PFSK-1 (cell line): ENCODE results near the gene TRAK1.

Experiments used
- FOXP2 ChIP-seq: optimal IDR thresholded peaks from 2 replicates; pipeline ENCODE3; 2011; ENCODE audit warnings: borderline replicate concordance, control low read depth, inconsistent platforms; ENCODE audit not compliant: insufficient read depth; ENCODE audit errors: extremely low read length, extremely low read depth
- POLR2AphosphoS5 ChIP-seq: IDR thresholded peaks from 2 replicates; pipeline ENCODE4 v1.6.1; 2012; ENCODE audit warnings: low read depth, mild to moderate bottlenecking, control low read depth, low read length, moderate library complexity
- REST ChIP-seq, 2 experiments: IDR thresholded peaks; 2 replicates each; pipeline versions ENCODE4 v1.6.1 to v1.8.0; 2011 to 2012; ENCODE audit warnings: low read depth in 2 of 2, low read length in 2 of 2, control low read depth in 1 of 2, inconsistent platforms in 1 of 2, mild to moderate bottlenecking in 1 of 2, moderate library complexity in 1 of 2; ENCODE audit not compliant: insufficient read depth in 1 of 2
- SIN3A ChIP-seq: IDR thresholded peaks from 2 replicates; pipeline ENCODE4 v1.6.1; 2012; ENCODE audit warnings: mild to moderate bottlenecking, low read length, moderate library complexity, borderline replicate concordance; ENCODE audit not compliant: insufficient read depth
- TAF1 ChIP-seq: IDR thresholded peaks from 2 replicates; pipeline ENCODE4 v1.6.1; 2012; ENCODE audit warnings: low read length, control low read depth, borderline replicate concordance; ENCODE audit not compliant: insufficient read depth

Gene TRAK1

DNA sequence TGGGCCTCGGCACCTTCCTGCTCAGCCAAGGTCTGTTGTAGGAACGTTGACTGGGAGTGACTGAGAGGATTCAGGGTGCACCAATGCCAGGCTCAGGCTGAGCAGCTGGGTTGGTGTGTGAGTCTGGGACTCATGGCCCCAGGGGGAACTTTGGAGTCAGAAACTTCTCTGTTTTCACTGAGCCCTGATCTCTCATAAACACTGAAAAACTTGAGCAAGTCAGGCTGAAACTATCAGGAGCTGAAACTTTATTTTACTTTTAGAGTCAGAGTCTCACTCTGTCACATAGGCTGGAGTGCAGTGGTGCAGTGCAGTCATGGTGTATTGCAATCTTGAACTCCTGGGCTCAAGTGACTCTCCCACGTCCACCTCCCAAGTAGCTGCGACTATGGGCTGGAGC is 3.0 kb downstream of the TRAK1 start:
- no peak for TF ChIP-seq TAF1
- TF ChIP-seq SIN3A: no peak
- no peak for TF ChIP-seq POLR2AphosphoS5
- TF ChIP-seq REST (IDR thresholded peaks at IDR 0.05; ENCODE audit: insufficient read depth in 1 of 2, low read depth in 2 of 2, low read length in 2 of 2): no peak
- TF ChIP-seq FOXP2: no peak

DNA sequence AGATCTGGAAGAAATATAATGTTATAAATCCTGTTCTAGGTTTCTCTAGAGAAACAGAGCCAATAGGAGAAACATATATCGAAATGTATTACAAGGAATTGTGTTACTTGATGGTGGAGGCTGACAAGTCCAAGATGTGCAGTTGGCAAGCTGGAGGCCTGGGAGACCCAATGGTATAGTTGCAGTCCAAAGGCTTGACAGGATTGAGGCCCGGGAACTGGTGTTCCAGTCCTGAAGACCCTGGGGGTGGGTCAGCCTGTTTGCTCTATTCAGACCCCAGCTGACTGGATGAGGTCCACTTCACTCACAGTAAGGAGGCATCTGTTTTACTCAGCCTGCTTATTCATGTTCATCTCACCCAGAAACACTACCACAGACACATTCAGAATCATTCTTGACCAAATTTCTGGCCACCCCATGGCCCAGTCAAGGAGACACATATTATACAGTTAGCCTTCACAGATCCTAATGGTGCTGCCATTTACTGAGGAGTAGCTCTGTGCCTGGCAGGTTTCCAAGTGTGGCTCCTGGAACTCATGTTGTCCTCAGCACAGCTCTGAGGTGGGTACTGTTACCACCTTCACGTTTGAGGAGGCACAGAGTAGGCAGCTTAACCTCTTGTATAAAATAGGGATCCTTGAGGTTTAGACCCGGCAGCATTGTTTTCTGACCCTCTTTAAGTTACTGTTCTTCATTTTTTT is 3.7 kb downstream of the TRAK1 start:
- TF ChIP-seq SIN3A (no peak), TAF1 (no peak), POLR2AphosphoS5 (no peak), REST (IDR thresholded peaks at IDR 0.05; ENCODE audit: insufficient read depth in 1 of 2, low read depth in 2 of 2, low read length in 2 of 2) (no peak), FOXP2 (no peak)

- TF ChIP-seq POLR2AphosphoS5 (no peak), TAF1 (no peak), SIN3A (no peak), REST (IDR thresholded peaks at IDR 0.05; ENCODE audit: insufficient read depth in 1 of 2, low read depth in 2 of 2, low read length in 2 of 2) (no peak), FOXP2 (no peak)
Measured at GRCh38 chr3:42095540-42095939, 4.4 kb downstream of the TRAK1 start.

- no peak for TF ChIP-seq TAF1
- TF ChIP-seq FOXP2: no peak
- TF ChIP-seq REST (IDR thresholded peaks at IDR 0.05; ENCODE audit: insufficient read depth in 1 of 2, low read depth in 2 of 2, low read length in 2 of 2): no peak
- no peak for TF ChIP-seq SIN3A
- no peak for TF ChIP-seq POLR2AphosphoS5
Measured at GRCh38 chr3:42096796-42097565, 5.8 kb downstream of the TRAK1 start.
